ENCODE data around the gene TMEM69.

GRCh38 chr1:45660336-45660735 is 27.6 kb upstream of the TMEM69 start:
- TF ChIP-seq EZH2 (IDR thresholded peaks at IDR 0.05; ENCODE audit: insufficient read depth, poor library complexity, severe bottlenecking) (no peak), EZH2phosphoT487 (IDR thresholded peaks at IDR 0.05; ENCODE audit: insufficient read depth, low read depth) (no peak)

Measured in GM23248 (cell line).